ENCODE measurements around the gene INSL3. TPM values are rescaled to one million over a fixed set of nuclear protein-coding genes. Genes with fewer than 3 reads are reported as not detected.

The INSL3 gene, protein sequence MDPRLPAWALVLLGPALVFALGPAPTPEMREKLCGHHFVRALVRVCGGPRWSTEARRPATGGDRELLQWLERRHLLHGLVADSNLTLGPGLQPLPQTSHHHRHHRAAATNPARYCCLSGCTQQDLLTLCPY
- not detected for polyA plus RNA-seq (2013, experiment 1 of 2; ENCODE audit: insufficient read length)
- not detected for polyA plus RNA-seq (2013, experiment 2 of 2; ENCODE audit: insufficient read length)

DNA sequence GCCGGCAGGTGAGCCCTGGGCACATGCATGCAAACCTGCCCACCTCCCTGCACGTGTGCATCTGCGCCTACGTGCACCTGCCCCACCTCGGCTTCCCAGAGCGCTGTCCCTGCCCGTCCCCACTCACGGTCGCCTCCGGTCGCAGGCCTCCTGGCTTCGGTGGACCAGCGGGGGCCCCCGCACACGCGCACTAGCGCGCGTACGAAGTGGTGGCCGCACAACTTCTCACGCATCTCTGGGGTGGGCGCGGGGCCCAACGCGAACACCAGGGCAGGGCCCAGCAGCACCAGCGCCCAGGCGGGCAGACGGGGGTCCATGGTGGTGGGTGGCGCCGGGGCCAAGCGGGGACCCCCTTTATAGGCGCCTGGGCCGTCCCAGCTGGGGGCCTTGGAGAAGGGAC lies at the start of gene INSL3:
INSL3 (minus strand) TSS at position 330 of the 400 bp plus-strand sequence; CDS start at position 317, 13 bp downstream.
- DNase-seq, result no peak

DNA sequence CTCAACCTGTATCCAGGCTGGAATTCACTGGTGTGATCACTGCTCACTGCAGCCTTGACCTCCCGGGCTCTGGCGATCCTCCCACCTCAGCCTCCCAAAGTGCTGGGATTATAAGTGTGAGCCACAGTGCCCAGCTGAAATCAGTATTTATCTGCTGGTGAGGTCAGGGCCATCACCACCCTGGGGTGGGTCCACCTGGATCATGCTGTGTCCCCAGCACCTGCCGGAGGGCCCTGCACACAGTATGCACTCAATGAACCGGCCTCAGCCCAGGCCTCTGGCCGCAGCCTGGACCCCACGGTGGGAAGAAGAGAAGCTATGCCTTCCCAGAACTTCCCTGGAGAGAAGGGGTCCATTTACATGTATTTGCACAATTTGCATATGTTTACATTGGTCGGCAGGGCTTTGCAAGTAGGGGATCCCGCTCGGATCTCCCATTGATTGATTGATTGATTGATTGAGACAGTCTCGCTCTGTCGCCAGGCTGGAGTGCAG lies 47.8 kb upstream of the INSL3 start:
- no peak for DNase-seq

DNA sequence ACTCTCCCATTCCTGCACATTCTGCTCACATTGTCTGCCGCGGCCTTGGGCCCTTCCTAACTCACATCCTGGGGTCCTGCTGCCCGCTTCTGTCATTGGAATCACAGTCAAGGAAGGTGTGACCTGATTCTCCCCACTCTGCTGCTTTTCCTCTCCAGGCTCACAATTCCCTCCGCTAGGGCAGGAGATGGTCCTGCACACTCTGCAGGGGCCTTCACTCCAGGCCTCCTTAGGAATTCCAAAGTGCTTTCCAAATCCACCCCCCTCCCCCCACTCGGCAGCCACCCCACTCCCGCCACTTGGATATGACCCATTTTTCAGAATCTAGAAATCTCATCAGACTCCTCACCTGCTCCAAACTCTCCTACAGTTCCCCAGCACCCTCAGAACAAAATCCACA lies 47.4 kb upstream of the INSL3 start:
- DNase-seq, result no peak

DNA sequence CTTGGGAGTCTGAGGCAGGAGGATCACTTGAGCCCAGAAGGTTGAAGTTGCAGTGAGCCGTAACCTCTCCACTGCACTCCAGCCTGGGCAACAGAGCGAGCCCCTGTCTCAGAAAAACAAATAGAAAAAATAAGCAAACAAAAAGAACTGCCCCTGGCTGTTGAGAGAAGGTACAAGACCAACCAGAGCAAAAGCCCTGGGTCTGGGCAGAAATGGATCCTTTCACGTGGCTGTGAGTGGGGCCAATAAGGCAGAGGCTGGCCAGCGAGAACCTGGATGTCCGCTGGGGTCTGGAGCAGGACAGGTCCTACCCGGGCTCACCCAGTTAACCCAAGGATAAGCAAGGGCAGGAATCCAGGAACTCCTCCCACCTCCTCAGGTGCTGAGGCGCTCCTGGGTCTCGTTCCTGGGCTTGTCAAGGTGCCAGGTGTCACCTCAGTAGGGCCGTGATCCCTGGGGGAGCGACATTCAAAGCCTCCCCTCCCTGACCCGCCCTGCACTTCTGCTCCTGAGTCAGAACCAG lies 45.7 kb upstream of the INSL3 start:
- DNase-seq, result no peak

DNA sequence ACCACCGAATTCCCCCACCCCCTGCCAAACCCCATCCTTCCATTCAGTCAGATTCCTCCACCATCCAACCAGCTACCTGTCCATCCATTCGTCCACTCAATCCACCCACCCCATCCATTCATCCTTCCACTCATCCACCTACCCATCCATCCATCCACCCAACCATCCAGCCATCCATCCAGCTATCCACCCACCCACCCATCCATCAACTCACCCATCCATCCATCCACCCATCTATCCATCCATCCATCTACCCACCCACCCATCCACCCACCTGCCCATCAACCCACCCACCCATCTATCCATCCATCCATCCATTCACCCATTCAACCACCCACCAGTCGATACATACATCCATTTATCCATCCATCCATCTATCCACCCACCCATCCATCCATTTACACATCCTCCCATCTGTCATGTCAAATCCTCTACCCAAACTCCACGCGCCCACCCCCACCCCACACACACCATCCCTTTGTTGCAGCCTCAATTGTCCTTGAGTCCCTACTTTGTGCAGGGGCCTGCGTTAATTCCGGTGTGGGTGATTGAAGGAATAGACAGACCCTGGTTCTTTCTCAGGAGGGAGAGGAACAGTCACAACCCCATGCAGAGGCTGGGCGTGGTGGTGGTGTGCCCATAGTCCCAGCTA lies 45.1 kb upstream of the INSL3 start:
- DNase-seq, result no peak

DNA sequence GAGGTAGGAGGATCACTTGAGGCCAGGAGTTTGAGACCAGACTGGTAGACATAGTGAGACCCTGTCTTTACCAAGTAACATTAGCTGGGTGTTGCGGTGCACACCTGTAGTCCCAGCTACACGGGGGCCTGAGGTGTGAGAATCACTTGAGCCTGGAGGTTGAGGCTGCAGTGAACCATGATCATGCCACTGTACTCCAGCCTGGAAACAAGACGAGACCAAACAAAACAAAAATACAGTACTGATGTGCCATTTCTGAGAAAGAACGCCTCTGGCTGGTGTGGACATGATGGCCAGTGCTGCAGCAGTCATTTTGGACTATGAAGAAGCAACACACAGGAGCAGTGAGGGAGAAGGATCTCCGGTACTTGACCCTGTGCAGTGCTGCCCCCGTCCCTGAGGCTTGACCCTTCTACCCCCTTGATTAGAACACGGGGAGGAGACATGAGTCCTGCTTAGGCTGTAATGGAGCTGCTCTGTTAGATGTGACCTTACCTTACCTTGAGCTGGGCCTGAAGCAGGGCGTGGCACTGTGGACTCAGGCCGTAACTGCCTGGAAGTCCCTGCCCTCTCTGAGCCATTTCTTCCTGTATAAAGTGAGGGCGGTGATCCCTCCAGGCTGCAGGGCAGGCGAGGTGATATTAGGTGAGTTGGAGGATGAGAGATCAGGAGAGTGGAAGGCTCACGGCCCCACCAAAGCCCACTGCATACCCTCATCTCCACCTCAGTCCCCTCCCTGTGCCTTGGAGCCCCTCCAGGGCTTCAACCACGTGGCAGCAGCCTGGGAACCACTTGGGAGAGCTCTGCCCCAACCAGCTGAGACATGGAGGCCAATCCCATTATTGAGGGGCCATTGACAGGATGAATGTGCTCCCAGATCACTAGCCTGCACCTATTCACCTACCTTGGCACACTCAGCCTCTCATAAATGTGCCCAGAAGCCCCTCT lies 44.3 kb upstream of the INSL3 start:
- DNase-seq, result no peak

DNA sequence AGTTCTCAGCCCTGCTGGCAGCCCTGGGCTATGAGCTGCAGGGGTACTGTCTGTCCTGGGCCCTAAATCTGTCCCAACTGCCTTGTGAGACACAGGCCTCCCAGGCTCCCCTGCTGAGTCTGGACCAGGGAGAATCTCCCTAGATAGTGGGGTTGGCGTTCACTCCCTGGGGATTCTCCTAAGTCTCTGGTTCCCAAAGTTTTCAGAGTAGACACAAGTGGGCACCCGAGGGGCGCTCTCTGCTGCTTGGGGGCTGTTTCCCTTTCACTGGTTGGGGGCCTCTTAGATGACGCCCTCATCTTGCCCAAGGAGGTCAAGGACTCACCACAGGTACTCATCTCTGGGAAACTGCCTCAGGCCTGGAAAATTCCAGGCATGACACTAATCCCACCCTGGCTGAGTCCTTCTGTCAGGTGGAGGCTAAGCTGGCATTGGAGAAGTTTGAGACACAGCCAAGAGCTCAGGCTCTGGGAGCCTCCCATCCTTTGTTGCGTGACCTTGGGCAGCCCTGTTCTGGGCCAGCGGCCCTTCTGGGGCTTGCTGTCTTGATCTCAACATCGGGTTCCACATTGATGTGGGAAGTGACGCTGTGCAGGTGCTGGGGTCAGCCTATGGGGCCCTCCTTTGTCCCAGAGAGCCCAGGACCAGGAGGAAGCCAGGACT lies 42.3 kb upstream of the INSL3 start:
- DNase-seq, result no peak

DNA sequence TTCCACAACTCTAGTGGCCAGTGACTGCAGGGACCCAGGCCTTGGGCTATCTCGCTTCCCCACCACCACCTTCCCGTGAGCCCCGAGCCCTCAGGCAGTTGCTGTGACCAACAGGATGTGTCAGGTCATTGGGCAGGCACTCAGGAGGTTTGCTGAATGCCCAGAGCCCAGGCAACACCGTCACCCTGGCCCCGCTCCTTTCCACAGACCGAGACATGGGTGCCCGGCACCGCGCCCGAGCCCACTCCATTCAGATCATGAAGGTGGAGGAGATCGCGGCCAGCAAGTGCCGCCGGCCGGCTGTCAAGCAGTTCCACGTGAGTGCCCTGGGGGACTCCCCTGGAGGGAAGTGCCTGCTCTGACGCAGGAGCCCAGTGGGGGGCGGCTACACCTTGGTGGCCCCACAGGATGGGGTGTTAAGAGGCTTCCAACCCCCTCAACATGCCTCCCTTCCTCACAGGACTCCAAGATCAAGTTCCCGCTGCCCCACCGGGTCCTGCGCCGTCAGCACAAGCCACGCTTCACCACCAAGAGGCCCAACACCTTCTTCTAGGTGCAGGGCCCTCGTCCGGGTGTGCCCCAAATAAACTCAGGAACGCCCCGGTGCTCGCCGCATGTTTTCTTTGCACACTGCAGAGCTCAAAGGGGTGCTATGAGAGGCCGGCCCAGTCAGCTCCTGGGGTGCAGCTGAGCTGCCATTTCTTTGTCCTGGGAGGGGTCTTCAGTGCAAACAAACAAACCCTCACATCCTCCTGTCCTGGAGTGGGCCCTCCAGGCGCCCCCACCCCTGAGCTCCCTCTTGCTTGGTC lies 41.6 kb upstream of the INSL3 start:
- DNase-seq, result no peak

DNA sequence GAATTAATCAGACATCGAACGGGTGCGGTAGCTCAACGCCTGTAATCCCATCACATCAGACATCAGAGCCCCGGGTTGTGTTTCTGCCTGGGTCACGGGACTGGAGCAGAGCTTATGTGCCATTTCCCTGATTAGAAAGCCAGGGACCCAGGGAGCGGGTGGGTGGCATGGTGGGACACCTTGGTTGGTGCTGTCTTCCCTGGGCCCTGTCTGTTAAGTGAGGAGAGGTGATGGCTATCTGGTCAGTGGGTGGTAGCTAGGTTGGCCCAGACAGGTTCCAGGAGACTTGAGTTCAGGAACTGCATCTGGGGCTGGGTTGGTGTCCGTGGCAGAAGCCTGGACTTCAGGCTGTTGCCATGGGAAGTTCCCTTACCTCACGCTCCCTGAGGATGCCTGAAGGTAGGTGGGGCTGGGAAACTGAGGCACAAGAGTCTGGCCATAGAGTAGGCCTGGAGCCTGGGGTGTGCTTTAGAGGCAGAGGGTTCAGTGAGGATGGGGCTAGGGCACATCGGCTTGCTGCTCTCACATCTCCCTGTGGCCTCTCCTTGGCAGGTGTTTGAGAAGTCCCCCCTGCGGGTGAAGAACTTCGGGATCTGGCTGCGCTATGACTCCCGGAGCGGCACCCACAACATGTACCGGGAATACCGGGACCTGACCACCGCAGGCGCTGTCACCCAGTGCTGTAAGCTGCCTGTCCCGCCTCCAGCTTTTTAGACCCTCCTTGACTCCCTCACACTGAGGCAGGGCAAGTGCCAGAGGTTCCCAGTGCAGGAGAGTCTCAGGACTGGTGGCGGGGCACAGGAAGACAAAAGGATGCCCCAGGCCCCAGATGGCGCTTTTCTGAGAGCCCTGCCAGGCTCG lies 40.5 kb upstream of the INSL3 start:
- no peak for DNase-seq

DNA sequence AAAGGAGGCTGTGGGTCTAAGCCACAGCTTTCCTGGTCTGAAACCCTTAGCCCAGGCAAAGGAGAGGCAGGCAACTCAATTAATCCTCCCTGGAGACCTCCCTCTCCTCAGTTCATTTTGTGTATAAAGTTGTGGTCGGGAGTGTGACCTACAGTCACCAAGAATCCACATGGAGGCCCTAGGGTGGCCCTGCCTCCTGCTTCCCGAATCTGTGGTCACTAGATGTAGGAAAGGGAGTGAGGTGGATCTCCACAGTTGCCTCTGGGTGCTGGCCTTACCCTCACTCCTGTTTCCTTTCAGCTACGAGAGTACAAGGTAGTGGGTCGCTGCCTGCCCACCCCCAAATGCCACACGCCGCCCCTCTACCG lies 39.7 kb upstream of the INSL3 start:
- DNase-seq, result no peak

DNA sequence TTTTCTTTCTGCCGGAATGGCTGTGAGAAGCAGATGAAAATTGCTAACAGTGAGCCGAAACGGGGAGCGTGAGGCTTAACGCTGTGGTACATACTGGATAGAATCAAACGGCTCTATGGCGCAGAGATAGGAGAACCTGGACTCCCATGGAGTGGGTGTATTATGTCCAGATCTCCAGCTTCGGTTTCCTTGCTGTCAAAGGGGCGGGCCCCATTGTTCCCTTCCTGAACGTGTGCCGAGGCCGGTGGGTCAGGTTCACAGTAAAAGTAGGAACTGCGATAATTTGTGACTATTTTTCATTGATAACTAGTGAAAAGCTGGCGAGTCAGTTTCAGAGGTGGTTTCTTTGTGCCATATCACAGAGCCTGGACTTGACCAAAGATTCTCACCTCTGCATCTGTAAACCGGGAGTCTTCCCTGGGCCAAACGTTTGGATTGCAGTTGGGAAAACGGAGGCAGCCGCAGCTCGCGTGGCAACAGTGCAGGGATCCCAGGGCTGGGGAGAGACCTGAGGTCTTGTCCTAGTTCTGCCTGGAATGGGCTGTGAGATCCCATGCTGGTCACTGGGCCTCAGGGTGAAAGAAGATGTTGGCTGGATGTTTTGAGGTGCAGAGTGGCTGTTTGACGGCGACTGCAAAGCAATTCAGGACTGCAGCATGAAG lies 39.1 kb upstream of the INSL3 start:
- no peak for DNase-seq

DNA sequence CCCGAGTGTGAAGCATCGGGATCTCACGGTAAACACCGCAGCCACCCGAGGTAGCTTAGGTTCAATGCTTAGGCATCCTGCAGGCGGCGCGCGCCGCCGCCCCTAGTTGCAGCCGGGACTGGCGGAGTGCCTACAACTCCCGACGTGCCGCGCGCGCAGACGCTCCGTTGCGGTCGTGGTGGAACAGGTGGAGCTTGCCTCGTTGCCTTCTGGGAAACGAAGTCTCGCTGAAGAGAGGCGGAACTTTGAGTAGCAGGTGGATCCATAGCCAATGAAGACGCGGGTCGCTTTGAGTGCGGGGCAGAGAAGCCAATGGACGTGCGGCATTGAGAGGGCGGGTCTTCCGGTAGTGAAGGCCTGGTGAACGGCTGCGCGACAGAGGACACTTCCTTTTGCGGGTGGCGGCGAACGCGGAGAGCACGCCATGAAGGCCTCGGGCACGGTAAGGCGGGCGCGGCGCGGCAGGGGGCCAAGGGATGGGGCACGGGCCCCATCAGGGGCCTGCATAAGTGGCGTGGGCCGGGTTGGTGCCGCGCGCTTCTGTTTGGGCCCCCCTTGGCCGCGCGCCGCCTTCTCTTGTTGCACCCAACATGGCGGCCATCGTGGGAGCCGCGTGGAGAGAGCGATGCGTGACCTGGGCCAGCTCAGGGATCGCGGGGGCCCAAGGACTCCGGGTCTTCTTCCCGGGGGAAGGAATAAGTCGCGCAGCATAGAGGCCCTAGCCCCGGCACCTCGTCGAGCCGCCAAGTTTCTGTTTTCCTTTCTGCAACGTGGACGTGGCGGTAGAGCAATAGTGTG lies 38.4 kb upstream of the INSL3 start, which contains the start of gene RPL18A:
RPL18A (plus strand) TSS at position 378 of the 798 bp plus-strand sequence; CDS start at position 425, 47 bp downstream.
- peak; percentile 100 for DNase-seq

DNA sequence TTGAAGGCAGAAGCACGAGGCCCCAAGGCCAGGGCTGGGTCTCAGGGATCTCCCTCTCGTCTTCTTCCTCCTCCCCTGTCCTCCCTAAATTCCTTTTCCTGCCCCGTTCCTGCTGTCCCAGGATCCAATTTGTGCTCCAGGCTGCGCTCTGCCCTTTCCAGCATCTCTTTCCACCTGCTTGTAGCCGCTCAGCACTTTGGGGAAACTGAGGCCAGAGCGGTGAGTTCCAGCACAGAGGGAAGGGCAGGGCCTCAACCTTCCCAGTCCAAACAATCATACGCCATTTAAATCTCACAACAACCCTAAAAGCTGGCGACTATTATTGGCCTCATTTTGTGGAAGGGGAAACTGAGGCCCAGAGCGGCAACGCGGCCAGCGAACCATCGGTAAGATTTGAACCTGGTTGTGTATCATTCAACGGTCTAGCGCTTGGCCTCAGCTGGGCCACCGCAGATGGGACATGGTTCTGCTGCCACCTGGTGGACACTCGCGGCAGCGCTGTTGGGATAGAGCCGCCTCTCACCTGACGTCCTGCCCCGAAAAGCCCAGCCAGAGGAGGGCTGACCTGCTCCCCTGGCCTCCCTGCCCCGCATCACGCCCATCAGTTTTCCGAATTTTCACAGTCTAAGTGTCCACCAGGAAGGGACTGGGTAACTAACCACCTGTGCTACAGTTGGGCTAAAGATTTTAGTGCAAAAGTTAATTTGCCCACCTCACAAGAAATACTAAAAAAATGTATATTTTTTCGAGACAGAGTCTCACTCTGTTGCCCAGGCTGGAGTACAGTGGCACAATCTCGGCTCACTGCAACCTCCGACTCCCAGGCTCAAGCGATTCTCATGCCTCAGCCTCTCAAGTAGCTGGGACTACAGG lies 34.2 kb upstream of the INSL3 start:
- peak; percentile 66 for DNase-seq

DNA sequence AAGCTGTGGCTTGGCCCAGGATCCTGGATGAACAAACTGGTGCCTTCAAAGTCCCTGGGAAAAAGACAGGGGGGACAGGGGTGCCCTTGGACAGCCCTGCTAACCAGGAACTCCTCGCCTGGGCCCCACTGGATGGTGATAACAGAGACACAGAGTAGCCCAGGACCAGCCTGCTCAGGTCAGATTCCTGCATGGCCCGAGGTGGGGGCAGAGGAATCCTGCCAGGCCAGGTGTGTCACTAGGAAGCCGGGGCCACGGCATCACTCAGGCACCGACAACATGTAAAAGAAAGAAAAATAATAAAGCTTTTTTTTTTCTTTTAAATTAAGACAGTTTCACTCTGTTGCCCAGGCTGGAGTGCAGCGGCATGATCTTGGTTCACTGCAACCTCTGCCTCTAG lies 32.7 kb upstream of the INSL3 start:
- DNase-seq, result no peak

DNA sequence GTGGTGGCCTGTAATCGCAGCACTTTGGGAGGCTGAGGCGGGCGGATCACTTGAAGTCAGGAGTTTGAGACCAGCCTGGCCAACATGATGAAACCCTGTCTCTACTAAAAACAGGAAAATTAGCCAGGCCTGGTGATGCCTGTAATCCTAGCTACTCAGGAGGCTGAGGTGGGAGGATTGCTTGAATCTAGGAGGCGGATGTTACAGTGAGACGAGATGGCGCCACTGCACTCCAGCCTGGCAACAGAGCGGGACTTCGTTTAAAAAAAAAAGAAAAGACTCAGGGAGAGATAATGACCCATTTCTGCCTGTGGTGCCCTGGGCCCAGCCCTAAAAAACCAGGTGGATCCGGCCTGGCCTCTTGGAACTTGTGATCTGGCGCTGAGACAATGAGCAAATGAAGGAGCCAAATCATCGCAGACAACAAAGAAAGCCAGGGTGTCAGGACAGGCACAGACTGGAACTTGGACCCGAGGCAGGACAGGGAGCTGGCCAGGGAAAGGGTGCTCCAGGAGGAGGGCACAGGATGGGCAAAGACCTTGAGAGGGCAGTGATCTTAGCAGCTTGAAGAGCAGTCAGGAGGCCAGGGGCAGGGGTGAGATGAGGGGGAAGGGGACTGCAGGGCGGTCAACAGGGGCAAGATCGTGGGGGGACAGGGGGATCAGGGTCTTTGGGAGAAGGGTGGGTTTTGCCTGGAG lies 27.4 kb upstream of the INSL3 start:
- no peak for DNase-seq

DNA sequence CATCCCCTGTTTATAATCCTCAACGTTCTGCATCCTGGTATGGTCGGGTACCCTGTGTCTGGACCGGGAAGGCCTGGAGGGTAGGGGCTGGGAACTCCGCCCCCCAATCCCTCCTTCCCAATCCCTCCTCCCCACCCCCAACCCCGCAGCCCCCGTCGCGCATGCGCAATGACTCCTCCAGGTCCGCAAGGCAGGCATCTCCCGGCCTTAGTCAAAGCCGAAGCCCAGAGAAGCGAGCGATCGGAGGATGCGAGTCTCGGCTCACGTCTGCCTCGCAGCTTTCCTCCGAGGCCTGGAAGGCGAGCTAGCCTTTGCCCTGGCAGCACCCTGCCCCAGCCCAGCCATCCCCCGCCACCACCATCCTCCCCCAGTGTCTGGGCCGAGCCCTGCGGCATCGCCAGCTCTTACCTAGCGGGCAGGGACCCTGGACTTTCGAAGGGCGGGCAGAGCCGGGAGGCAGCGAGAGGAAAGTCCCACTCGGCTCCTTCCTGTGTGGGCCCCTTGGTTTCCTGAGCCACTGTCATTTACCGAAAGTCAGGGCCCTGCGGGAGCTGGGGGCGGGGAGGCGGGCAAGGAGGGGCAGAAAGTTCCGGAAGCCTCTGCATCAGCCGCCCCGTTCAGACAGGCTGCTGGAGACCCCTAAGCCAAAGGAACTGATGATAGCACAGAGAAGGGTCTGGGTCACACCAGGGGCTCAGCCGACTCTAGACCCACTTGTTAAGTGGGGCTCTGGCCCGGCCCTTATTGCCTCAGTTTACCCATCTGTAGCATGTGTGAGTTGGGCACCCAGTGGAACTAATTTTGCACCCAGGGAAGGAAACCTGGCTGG lies 26.4 kb upstream of the INSL3 start, which contains the start of gene JAK3:
JAK3 (minus strand) TSS at position 445 of the 829 bp plus-strand sequence. CDS start 3,565 bp downstream, outside the sequence.
- peak; percentile 86 for DNase-seq

Data from fibroblast of skin of scalp (primary cell).